Measurements from ENCODE around the gene ATP11A. TPM values are rescaled to one million over a fixed set of nuclear protein-coding genes. Genes with fewer than 3 reads are reported as not detected.

Gene ATP11A
- total and polyA plus RNA-seq, 5 donors from 2014 or later = 3.8 to 75.7 (median 5.0) TPM

- Histone ChIP-seq H3K4me3 (ENCODE audit: low read depth, low read length) (no peak overlapping the region), H3K27me3 (ENCODE audit: control insufficient read depth, insufficient read depth, low read length) (no peaks in the 10 kb centered on the region), H3K27ac (ENCODE audit: insufficient read depth, low read length, poor library complexity, severe bottlenecking) (no peak overlapping the region), H3K9me3 (ENCODE audit: control insufficient read depth in 2 of 2, low read length in 2 of 2) (no peaks in the 10 kb centered on the region), H3K36me3 (ENCODE audit: control insufficient read depth, insufficient read depth, low read length) (no peaks in the 10 kb centered on the region), H3K4me1 (ENCODE audit: control insufficient read depth, insufficient read depth, low read length, poor library complexity, severe bottlenecking) (no peaks in the 10 kb centered on the region)
- ATAC-seq (ENCODE audit: low read depth in 2 of 2) = no peak
- H3K9me3 Mint-ChIP-seq = no peaks in the 10 kb centered on the region
- H3K27ac Mint-ChIP-seq = peak overlapping the region in 1 of 3 donors; percentile 44
- peaks cover 3% of the 10 kb centered on the region for H3K36me3 Mint-ChIP-seq
- H3K27me3 Mint-ChIP-seq = peaks cover 15% of the 10 kb centered on the region
- H3K4me1 Mint-ChIP-seq = no peaks in the 10 kb centered on the region
- no peak for DNase-seq
- H3K4me3 Mint-ChIP-seq = no peak overlapping the region
Observed at GRCh38 chr13:112916296-112916695, 226.5 kb downstream of the ATP11A start.

- H3K27ac Mint-ChIP-seq = peak overlapping the region in 1 of 3 donors; percentile 44
- H3K27me3 Mint-ChIP-seq = peaks cover 15% of the 10 kb centered on the region
- H3K9me3 Mint-ChIP-seq = no peaks in the 10 kb centered on the region
Observed at GRCh38 chr13:112917056-112917664, 227.3 kb downstream of the ATP11A start.

GRCh38 chr13:112917737-112918136, 227.9 kb downstream of the ATP11A start:
- Histone ChIP-seq H3K4me1 (ENCODE audit: control insufficient read depth, insufficient read depth, low read length, poor library complexity, severe bottlenecking) (no peaks in the 10 kb centered on the region), H3K4me3 (ENCODE audit: low read depth, low read length) (no peak overlapping the region), H3K36me3 (ENCODE audit: control insufficient read depth, insufficient read depth, low read length) (no peaks in the 10 kb centered on the region), H3K27me3 (ENCODE audit: control insufficient read depth, insufficient read depth, low read length) (no peaks in the 10 kb centered on the region), H3K27ac (ENCODE audit: insufficient read depth, low read length, poor library complexity, severe bottlenecking) (no peak overlapping the region), H3K9me3 (ENCODE audit: control insufficient read depth in 2 of 2, low read length in 2 of 2) (no peaks in the 10 kb centered on the region)
- DNase-seq (no peak), ATAC-seq (ENCODE audit: low read depth in 2 of 2) (no peak)
- Mint-ChIP-seq H3K27ac (no peak overlapping the region), H3K4me1 (no peaks in the 10 kb centered on the region), H3K4me3 (no peak overlapping the region), H3K36me3 (peaks cover 3% of the 10 kb centered on the region), H3K27me3 (peaks cover 15% of the 10 kb centered on the region), H3K9me3 (no peaks in the 10 kb centered on the region)

More at GRCh38 chr13:112917056-112917664, 227.3 kb downstream of the ATP11A start:
- H3K4me1 ChIP-seq (ENCODE audit: control insufficient read depth, insufficient read depth, low read length, poor library complexity, severe bottlenecking) = no peaks in the 10 kb centered on the region
- no peak overlapping the region for H3K4me3 Mint-ChIP-seq
- no peaks in the 10 kb centered on the region for H3K9me3 ChIP-seq (ENCODE audit: control insufficient read depth in 2 of 2, low read length in 2 of 2)
- ATAC-seq (ENCODE audit: low read depth in 2 of 2) = no peak
- H3K36me3 Mint-ChIP-seq = peaks cover 3% of the 10 kb centered on the region
- DNase-seq = no peak
- H3K27ac ChIP-seq (ENCODE audit: insufficient read depth, low read length, poor library complexity, severe bottlenecking) = no peak overlapping the region
- no peaks in the 10 kb centered on the region for H3K27me3 ChIP-seq (ENCODE audit: control insufficient read depth, insufficient read depth, low read length)
- no peaks in the 10 kb centered on the region for H3K36me3 ChIP-seq (ENCODE audit: control insufficient read depth, insufficient read depth, low read length)
- no peaks in the 10 kb centered on the region for H3K4me1 Mint-ChIP-seq
- no peak overlapping the region for H3K4me3 ChIP-seq (ENCODE audit: low read depth, low read length)

GRCh38 chr13:112918266-112918665, 228.4 kb downstream of the ATP11A start:
- Mint-ChIP-seq H3K36me3 (peaks cover 3% of the 10 kb centered on the region), H3K9me3 (no peaks in the 10 kb centered on the region), H3K27ac (no peak overlapping the region), H3K27me3 (peaks cover 15% of the 10 kb centered on the region), H3K4me1 (no peaks in the 10 kb centered on the region), H3K4me3 (no peak overlapping the region)
- DNase-seq (no peak), ATAC-seq (ENCODE audit: low read depth in 2 of 2) (no peak)
- no peaks in the 10 kb centered on the region for H3K4me1 ChIP-seq (ENCODE audit: control insufficient read depth, insufficient read depth, low read length, poor library complexity, severe bottlenecking)
- H3K4me3 ChIP-seq (ENCODE audit: low read depth, low read length) = no peak overlapping the region
- no peaks in the 10 kb centered on the region for H3K27me3 ChIP-seq (ENCODE audit: control insufficient read depth, insufficient read depth, low read length)
- H3K36me3 ChIP-seq (ENCODE audit: control insufficient read depth, insufficient read depth, low read length) = no peaks in the 10 kb centered on the region
- no peaks in the 10 kb centered on the region for H3K9me3 ChIP-seq (ENCODE audit: control insufficient read depth in 2 of 2, low read length in 2 of 2)
- no peak overlapping the region for H3K27ac ChIP-seq (ENCODE audit: insufficient read depth, low read length, poor library complexity, severe bottlenecking)

DNA sequence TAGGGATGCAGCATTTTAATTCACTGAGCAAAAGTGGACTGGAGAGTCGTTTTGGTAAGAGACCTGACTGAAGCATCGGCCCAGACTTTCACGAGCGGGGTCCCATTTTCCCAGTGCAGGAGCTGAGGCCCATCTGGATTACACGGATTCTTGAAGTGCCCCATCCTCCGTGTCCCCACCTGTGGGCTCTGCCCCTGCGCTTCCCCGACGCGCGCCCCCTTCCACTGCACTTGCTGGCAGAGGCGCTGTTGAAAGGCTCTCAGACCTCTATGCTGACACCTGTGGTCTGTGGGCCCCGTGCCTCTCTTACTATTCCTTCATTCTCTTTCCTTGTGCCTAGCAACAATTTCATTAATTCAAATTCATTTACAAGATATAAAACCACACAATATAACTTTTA, 228.9 kb downstream of the ATP11A start:
- Mint-ChIP-seq H3K4me1 (no peaks in the 10 kb centered on the region), H3K27ac (no peak overlapping the region), H3K9me3 (no peaks in the 10 kb centered on the region), H3K36me3 (peaks cover 3% of the 10 kb centered on the region), H3K4me3 (no peak overlapping the region), H3K27me3 (peaks cover 15% of the 10 kb centered on the region)
- H3K9me3 ChIP-seq (ENCODE audit: control insufficient read depth in 2 of 2, low read length in 2 of 2) = no peaks in the 10 kb centered on the region
- no peaks in the 10 kb centered on the region for H3K4me1 ChIP-seq (ENCODE audit: control insufficient read depth, insufficient read depth, low read length, poor library complexity, severe bottlenecking)
- ATAC-seq (ENCODE audit: low read depth in 2 of 2) (no peak), DNase-seq (no peak)
- H3K4me3 ChIP-seq (ENCODE audit: low read depth, low read length) = no peak overlapping the region
- no peaks in the 10 kb centered on the region for H3K36me3 ChIP-seq (ENCODE audit: control insufficient read depth, insufficient read depth, low read length)
- H3K27ac ChIP-seq (ENCODE audit: insufficient read depth, low read length, poor library complexity, severe bottlenecking) = no peak overlapping the region
- peaks cover under 1% of the 10 kb centered on the region for H3K27me3 ChIP-seq (ENCODE audit: control insufficient read depth, insufficient read depth, low read length)

- DNase-seq (no peak), ATAC-seq (ENCODE audit: low read depth in 2 of 2) (no peak)
- H3K9me3 Mint-ChIP-seq = no peaks in the 10 kb centered on the region
- no peaks in the 10 kb centered on the region for H3K9me3 ChIP-seq (ENCODE audit: control insufficient read depth in 2 of 2, low read length in 2 of 2)
- H3K27ac ChIP-seq (ENCODE audit: insufficient read depth, low read length, poor library complexity, severe bottlenecking) = no peak overlapping the region
- no peak overlapping the region for H3K27ac Mint-ChIP-seq
- no peaks in the 10 kb centered on the region for H3K4me1 ChIP-seq (ENCODE audit: control insufficient read depth, insufficient read depth, low read length, poor library complexity, severe bottlenecking)
- no peaks in the 10 kb centered on the region for H3K36me3 Mint-ChIP-seq
- H3K27me3 ChIP-seq (ENCODE audit: control insufficient read depth, insufficient read depth, low read length) = peaks cover 9% of the 10 kb centered on the region
- H3K36me3 ChIP-seq (ENCODE audit: control insufficient read depth, insufficient read depth, low read length) = no peaks in the 10 kb centered on the region
- no peaks in the 10 kb centered on the region for H3K4me1 Mint-ChIP-seq
- H3K4me3 Mint-ChIP-seq = no peak overlapping the region
- peaks cover 16% of the 10 kb centered on the region for H3K27me3 Mint-ChIP-seq
- no peak overlapping the region for H3K4me3 ChIP-seq (ENCODE audit: low read depth, low read length)
Observed at GRCh38 chr13:112923962-112924361, 234.1 kb downstream of the ATP11A start.

GRCh38 chr13:112924365-112924764, 234.5 kb downstream of the ATP11A start:
- H3K27me3 ChIP-seq (ENCODE audit: control insufficient read depth, insufficient read depth, low read length) = peaks cover 11% of the 10 kb centered on the region
- Mint-ChIP-seq H3K9me3 (no peaks in the 10 kb centered on the region), H3K4me3 (no peak overlapping the region), H3K27ac (no peak overlapping the region), H3K27me3 (peaks cover 16% of the 10 kb centered on the region), H3K4me1 (peaks cover 0 to 3% (median 0%) of the 10 kb centered on the region in 4 donors), H3K36me3 (no peaks in the 10 kb centered on the region)
- H3K9me3 ChIP-seq (ENCODE audit: control insufficient read depth in 2 of 2, low read length in 2 of 2) = no peaks in the 10 kb centered on the region
- H3K36me3 ChIP-seq (ENCODE audit: control insufficient read depth, insufficient read depth, low read length) = no peaks in the 10 kb centered on the region
- no peak overlapping the region for H3K27ac ChIP-seq (ENCODE audit: insufficient read depth, low read length, poor library complexity, severe bottlenecking)
- ATAC-seq (ENCODE audit: low read depth in 2 of 2) = no peak
- no peak overlapping the region for H3K4me3 ChIP-seq (ENCODE audit: low read depth, low read length)
- no peak for DNase-seq
- H3K4me1 ChIP-seq (ENCODE audit: control insufficient read depth, insufficient read depth, low read length, poor library complexity, severe bottlenecking) = no peaks in the 10 kb centered on the region

DNA sequence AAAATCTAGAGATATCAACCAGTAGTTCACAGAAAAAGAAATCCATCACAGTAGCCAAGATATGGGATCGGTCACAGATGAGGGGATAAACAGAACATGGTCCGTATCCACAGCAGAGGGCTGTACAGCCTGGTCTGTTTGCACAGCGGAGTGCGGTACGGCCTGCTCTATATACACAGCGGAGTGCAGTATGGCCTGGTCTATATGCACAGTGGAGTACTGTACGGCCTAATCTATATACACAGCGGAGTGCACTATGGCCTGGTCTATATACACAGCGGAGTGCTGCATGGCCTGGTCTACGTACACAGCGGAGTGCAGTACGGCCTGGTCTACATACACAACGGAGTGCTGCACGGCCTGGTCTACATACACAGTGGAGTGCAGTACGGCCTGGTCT, 236.2 kb downstream of the ATP11A start:
- Mint-ChIP-seq H3K9me3 (no peaks in the 10 kb centered on the region), H3K27ac (no peak overlapping the region), H3K27me3 (peaks cover 22% of the 10 kb centered on the region), H3K4me1 (peaks cover 0 to 3% (median 0%) of the 10 kb centered on the region in 4 donors), H3K4me3 (no peak overlapping the region), H3K36me3 (no peaks in the 10 kb centered on the region)
- Histone ChIP-seq H3K27me3 (ENCODE audit: control insufficient read depth, insufficient read depth, low read length) (peaks cover 17% of the 10 kb centered on the region), H3K36me3 (ENCODE audit: control insufficient read depth, insufficient read depth, low read length) (no peaks in the 10 kb centered on the region), H3K4me3 (ENCODE audit: low read depth, low read length) (no peak overlapping the region), H3K27ac (ENCODE audit: insufficient read depth, low read length, poor library complexity, severe bottlenecking) (no peak overlapping the region), H3K4me1 (ENCODE audit: control insufficient read depth, insufficient read depth, low read length, poor library complexity, severe bottlenecking) (no peaks in the 10 kb centered on the region), H3K9me3 (ENCODE audit: control insufficient read depth in 2 of 2, low read length in 2 of 2) (no peaks in the 10 kb centered on the region)
- DNase-seq (no peak), ATAC-seq (ENCODE audit: low read depth in 2 of 2) (no peak)

Measured in CD4-positive, CD25-positive, alpha-beta regulatory T cell (primary cell).